Right ventricle myocardium superior (tissue), 1 donor: Measurements from ENCODE around the gene BPGM. TPM values are rescaled to one million over a fixed set of nuclear protein-coding genes. Genes with fewer than 3 reads are reported as not detected.
A peak's percentile ranks its signal among the peaks of the same experiment; 100 is the strongest.
"Not testable (repeated sequence)": the region's sequence is repeated elsewhere in the genome, so short reads cannot be mapped to it uniquely, and the experiment has no call there.

Experiments used
- ATAC-seq: fragments of 200-7000 bp; cut with Tn5 transposase; one replicate; pipeline ENCODE4 v1.9.1; 2020; ENCODE audit warnings: mild to moderate bottlenecking; ENCODE audit not compliant: poor library complexity
- DNase-seq: peaks from one replicate; pipeline ENCODE4 v3.0.0-alpha.2; 2020
- intact Hi-C: fragments of 100-400 bp; cut with DNase I; formaldehyde crosslinking; loops from one replicate; pipeline ENCODE4 v1.11.2; 2022
- total RNA-seq: library from RNA; stranded (reverse); fragmentation: NEBNext Ultra II Directional; extraction: Animal tissue kit (Norgen Biotek cat#: 25700); gene quantifications from one replicate; pipeline ENCODE4 v1.2.1, GENCODE V29; 2021
- donor health status: DM: no; HTN: yes; CAD: no; lungs with severe emphysema.

BPGM gene
- total RNA-seq, 1 donor from 2014 or later, result 12.3 TPM

DNA sequence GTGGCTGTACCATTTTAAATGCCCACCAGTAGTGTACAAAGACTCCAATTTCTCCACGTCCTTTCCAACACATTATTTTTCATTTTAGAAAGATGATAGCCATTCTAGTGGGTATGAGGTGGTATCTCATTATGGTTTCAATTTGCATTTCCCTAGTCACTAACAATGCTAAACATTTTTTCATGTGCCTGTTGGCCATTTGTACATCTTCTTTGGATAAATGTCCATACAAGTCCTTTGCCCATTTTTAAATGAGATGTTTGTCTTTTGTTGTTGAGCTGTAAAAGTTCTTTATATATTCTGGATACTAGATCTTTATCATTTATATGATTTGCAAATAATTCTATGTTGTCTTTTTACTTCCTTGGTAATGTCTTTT, 18.9 kb upstream of the BPGM start:
- intact Hi-C loops, result no loop called here
- ATAC-seq, result no peak
- no peak for DNase-seq

DNA sequence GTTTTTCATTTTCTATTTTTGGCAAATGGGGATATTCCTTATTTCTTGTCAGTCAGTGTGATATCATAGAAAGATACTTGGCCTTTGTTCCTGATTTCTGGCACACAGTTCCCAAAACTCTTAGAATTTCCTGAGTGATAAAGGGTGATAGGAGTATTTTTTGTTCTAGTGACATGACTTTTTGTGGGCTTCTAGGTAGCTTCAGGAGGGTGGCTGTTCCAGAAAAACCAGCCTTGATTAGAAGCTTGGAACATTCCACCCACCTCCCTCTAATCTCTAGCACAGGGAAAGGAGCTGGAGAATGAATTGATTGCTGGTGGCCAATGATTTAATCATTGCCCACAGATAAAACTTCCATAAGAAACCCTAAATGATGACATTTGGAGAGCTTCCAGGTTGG, 17.2 kb upstream of the BPGM start:
- ATAC-seq, result no peak
- intact Hi-C loops, result no loop called here

DNA sequence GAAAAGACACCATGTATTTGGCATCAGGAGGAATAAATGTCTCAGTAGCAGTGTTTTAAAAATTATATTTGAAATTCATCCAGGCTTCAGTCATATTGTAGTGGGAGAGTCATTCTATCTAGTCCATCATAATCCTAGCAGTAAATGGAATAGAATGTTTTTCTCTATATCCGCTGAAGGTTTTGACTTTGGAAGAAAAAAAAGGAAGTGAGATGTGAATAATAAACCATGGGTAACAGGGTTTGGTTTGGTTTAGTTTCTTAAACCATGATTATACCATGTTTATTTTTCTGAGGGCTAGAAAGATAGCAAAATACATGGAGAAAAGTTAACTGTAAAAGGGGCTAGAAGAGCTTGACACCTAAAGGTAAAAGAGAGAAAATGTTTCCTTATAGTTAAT, 16.4 kb upstream of the BPGM start:
- no peak for ATAC-seq
- intact Hi-C loops, result no loop called here
- DNase-seq, result no peak

More for the DNA sequence above, 17.2 kb upstream of the BPGM start:
- no peak for DNase-seq

GRCh38 chr7:134630893-134631292, 15.8 kb upstream of the BPGM start:
- DNase-seq (no peak), ATAC-seq (no peak)
- intact Hi-C loops, result no loop called here

GRCh38 chr7:134632052-134632451, 14.6 kb upstream of the BPGM start:
- intact Hi-C loops, result no loop called here
- ATAC-seq, result no peak
- no peak for DNase-seq

DNA sequence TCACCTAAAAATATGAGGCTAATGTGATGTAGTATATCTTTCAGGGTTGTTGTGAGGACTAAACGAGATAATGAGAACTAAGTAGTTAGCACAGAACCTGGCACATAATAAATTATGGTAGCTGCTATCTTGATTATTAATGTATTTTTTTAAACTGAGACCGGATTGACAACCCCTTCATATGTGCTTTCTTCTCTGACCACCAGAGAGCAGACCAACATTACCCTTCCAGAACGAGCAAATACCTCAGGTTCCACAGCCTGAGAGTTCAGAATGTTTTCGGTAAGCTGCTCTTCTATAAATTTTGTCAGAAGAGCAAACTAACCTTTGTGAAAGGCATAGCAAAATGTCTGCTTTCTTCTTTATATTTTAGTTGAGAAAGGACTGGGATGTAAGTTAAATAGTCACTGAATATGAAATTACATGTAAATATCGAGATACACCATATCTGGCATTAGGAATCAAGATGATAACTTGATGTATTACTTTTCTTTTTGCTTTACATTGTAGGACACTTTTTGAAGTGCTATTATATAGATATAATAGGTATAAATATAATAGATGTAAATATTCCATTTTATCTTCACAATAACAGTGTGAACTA, 13.6 kb upstream of the BPGM start:
- ATAC-seq, result peak; percentile 61
- intact Hi-C loops, result no loop called here
- DNase-seq, result no peak

DNA sequence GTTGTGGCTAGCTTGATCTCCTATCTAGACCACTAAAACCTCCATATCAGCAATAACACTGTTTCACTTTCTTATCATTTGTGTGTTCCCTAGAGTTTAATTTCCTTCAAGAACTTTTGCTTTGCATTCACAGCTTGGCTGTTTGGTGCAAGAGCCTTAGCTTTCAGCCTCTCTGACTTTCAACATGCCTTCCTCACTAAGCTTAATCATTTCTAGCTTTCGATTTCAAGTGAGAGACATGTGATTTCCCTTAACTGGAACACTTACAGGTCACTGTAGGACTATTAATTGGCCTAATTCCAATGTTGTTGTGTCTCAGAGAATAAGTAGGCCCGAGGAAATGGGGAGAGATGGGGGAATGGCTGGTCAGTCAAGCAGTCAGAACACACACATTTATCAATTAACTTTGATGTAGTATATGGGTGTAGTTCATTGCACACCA, 10.6 kb upstream of the BPGM start:
- intact Hi-C loops, result no loop called here

DNA sequence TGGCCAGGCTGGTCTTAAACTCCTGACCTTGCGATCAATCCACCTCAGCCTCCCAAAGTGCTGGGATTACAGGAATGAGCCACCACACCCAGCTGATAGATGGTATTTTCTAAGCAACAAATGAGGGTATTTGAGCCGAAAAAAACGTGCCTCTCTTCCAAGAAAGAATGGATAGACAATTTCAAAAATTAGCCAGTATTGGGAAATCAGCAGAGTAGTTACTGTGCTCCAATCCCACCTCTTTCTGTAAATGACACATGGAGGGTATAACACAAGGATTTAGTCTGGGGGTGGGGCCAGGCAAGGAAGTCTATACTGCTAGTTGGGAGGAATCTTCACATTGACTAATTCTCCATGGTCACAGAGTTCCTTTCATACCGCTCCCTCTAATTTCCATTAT, 9.2 kb upstream of the BPGM start:
- intact Hi-C loops, result no loop called here
- DNase-seq (no peak), ATAC-seq (no peak)

More for the DNA sequence above, 10.6 kb upstream of the BPGM start:
- no peak for DNase-seq
- ATAC-seq, result no peak

DNA sequence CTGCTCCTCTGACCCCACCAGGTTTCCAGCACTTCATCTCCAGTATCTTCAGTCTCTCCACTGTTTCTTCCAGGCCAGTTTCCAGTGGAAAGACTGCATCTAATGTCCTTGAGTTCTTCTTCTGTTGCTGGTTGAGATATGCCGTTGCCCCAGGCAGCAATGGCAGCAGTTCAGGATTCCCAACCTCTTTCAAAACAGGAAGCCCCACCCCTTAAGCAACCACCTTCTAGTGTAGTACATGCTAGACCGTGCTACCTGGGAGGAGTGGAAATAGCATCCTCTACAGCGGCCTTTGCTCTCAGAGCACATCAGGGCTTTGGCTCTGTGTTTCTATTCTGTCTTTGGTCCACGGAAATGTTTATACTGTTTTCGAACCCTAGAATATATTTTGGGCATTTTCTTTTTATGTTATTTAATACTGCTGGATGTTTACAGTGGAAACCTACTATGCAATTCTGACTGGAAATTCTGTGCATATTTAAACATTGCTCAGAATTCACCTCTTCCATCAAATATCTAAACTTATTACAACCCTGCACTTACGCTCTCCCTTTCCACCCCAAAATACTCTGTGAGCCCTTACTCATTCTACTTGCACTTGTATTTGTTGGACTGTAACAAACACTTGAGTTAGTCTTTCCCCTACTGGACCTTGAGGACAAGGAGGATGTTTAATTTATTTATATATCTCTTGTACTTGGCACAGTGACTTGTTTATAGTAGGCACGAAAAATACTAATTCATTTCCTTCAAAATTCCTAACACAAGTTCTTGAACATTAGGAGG, 8.5 kb upstream of the BPGM start:
- DNase-seq, result no peak
- no peak for ATAC-seq
- intact Hi-C loops, result no loop called here

- no peak for DNase-seq
- intact Hi-C loops, result no loop called here
Measured at GRCh38 chr7:134639061-134639460, 7.6 kb upstream of the BPGM start.

DNA sequence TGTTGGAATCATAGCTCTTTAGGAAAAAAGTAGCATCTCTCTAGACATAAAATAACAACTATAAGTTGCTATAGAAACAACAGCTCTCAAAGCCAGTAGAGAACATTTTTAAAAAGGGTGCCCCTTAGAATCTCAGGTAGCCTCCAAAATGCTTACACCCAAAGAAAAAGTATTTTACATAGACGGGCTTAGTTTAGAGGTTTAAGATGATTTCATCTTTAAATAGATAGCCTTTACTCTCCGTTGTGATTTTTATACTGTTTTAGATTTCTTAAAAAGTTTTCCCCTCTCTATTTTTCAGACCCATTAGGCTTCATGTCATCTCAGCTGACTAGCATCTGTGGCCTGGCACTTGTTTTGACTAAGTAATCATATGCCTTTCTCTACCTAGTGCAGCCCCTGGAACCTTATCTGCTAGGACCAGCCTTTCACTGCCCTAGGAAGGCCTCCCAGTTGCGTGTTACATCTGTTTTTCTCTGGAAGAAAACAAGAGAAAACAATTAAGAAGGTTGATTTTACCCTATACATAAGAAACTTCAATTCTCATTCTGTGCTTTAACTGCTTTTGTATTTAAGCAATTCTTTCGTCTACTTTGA, 6.9 kb upstream of the BPGM start:
- DNase-seq (no peak), ATAC-seq (no peak)
- intact Hi-C loops, result no loop called here

More at GRCh38 chr7:134639061-134639460, 7.6 kb upstream of the BPGM start:
- ATAC-seq, result no peak

DNA sequence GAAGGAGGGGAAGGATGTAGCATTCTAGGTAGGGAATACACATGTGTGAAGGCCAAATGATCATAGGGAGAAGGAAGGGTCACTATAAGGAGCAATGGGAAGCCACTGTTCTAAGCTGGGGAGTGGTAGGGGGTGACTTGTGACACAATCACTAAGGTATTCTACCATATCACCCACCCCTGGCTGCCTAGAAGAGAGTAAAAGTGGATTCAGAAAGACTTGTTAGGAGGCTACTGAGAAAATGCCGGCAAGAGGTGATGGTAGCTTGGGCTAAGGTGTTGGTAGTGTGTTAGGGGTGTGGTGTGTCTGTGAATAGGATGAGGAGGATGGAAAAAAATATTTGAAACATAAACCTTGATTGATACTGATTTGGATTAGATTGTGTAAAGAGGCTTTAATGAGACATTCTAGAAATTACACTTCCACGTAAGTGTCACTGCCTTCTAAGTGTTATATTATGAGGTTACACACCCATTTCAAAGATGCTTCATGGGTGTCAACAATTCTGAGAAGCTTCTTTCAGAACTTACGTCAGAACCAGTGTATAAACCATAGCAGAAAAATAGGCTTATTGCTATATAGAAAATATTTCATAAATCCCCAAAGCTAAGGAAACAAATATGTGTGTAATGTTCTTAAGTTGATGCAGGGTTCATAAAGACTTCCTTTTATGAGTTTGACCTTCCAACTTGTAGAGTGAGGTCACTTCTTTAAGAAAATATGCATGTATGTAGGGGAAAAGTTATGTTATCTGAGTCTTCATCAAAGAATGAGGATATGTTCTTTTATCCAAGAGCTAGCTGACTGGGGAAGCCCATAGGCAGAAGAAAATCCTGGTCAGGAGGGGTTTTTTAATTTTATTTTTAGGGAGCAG, 5.6 kb upstream of the BPGM start:
- intact Hi-C loops, result no loop called here
- ATAC-seq, result no peak
- no peak for DNase-seq

- ATAC-seq, intact Hi-C loops, DNase-seq: not testable (repeated sequence)
Measured at GRCh38 chr7:134641981-134642380, 4.7 kb upstream of the BPGM start.

- DNase-seq (no peak), ATAC-seq (no peak)
- intact Hi-C loops, result no loop called here
Measured at GRCh38 chr7:134643131-134643530, 3.5 kb upstream of the BPGM start.

GRCh38 chr7:134645478-134645877, 1.2 kb upstream of the BPGM start:
- no peak for DNase-seq
- ATAC-seq, result no peak
- intact Hi-C loops, result no loop called here

GRCh38 chr7:134645935-134646334, 718 bp upstream of the BPGM start:
- no peak for DNase-seq
- ATAC-seq, result no peak
- intact Hi-C loops, result no loop called here

DNA sequence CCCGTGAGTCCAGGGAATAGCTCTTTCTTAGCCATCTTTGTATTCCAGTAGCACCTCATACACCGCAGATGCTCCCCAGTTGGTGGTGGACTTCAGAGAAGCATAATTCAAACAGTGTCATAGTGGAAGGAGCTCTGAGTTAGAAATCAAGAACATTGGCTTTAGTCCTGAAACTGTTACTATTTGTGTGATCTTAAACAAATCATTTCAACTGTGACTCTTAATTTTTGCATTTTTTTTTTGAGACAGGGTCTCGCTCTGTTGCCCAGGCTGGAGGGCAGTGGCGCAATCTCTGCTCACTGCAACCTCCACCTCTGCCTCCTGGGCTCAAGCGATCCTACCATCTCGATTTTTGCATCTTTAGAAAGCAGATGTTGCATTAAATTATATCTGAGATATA, 1.8 kb downstream of the BPGM start:
- DNase-seq (no peak), ATAC-seq (no peak)
- intact Hi-C loops, result no loop called here

- DNase-seq, result no peak
- intact Hi-C loops, result no loop called here
- no peak for ATAC-seq
Measured at GRCh38 chr7:134649226-134649775, 2.6 kb downstream of the BPGM start.

- intact Hi-C loops, result no loop called here
- DNase-seq (no peak), ATAC-seq (no peak)
Measured at GRCh38 chr7:134651991-134652390, 5.3 kb downstream of the BPGM start.
